Measurements from ENCODE around the gene LST1.
A peak's percentile ranks its signal among the peaks of the same experiment; 100 is the strongest.
"Not testable (repeated sequence)": the region's sequence is repeated elsewhere in the genome, so short reads cannot be mapped to it uniquely, and the experiment has no call there.

Gene LST1

GRCh38 chr6:31586008-31586407 lies at the start of gene LST1:
Gene LST1 (plus strand): TSS chr6:31586277. CDS start chr6:31587300, 1,023 bp downstream.
- DNase-seq (ENCODE audit: low spot score), result no peak

- DNase-seq (ENCODE audit: low spot score), result no peak
Observed at GRCh38 chr6:31538805-31539400, 47.2 kb upstream of the LST1 start.

- no peak for DNase-seq (ENCODE audit: low spot score)
Observed at GRCh38 chr6:31540640-31541039, 45.4 kb upstream of the LST1 start.

GRCh38 chr6:31541059-31541657 lies 44.9 kb upstream of the LST1 start:
- DNase-seq (ENCODE audit: low spot score), result no peak

- DNase-seq (ENCODE audit: low spot score), result peak; percentile 96
Observed at GRCh38 chr6:31541658-31542521, 44.2 kb upstream of the LST1 start, which contains the start of gene DDX39B. Gene DDX39B (minus strand): TSS chr6:31542003. CDS start chr6:31540532, 1,471 bp downstream.

GRCh38 chr6:31543639-31544038 lies 42.4 kb upstream of the LST1 start:
- DNase-seq (ENCODE audit: low spot score), result no peak

GRCh38 chr6:31544676-31545075 lies 41.4 kb upstream of the LST1 start:
- no peak for DNase-seq (ENCODE audit: low spot score)

GRCh38 chr6:31545291-31545690 lies 40.8 kb upstream of the LST1 start:
- no peak for DNase-seq (ENCODE audit: low spot score)

- peak; percentile 93 for DNase-seq (ENCODE audit: low spot score)
Observed at GRCh38 chr6:31546339-31546957, 39.6 kb upstream of the LST1 start, which contains the start of gene ATP6V1G2. Gene ATP6V1G2 (minus strand): TSS chr6:31546608. CDS start chr6:31546559, 49 bp downstream.

GRCh38 chr6:31546958-31547726 lies 38.9 kb upstream of the LST1 start, which contains the start of gene NFKBIL1:
Gene NFKBIL1 (plus strand): TSS chr6:31547608. CDS start chr6:31547695, 87 bp downstream.
- peak; percentile 96 for DNase-seq (ENCODE audit: low spot score)

GRCh38 chr6:31547727-31548543 lies 38.1 kb upstream of the LST1 start:
- no peak for DNase-seq (ENCODE audit: low spot score)

- no peak for DNase-seq (ENCODE audit: low spot score)
Observed at GRCh38 chr6:31548544-31548873, 37.6 kb upstream of the LST1 start.

GRCh38 chr6:31551371-31551770 lies 34.7 kb upstream of the LST1 start:
- not testable (repeated sequence) for DNase-seq (ENCODE audit: low spot score)

GRCh38 chr6:31556307-31556706 lies 29.8 kb upstream of the LST1 start:
- no peak for DNase-seq (ENCODE audit: low spot score)

- no peak for DNase-seq (ENCODE audit: low spot score)
Observed at GRCh38 chr6:31557443-31558317, 28.4 kb upstream of the LST1 start.

- no peak for DNase-seq (ENCODE audit: low spot score)
Observed at GRCh38 chr6:31558318-31558625, 27.8 kb upstream of the LST1 start.

- no peak for DNase-seq (ENCODE audit: low spot score)
Observed at GRCh38 chr6:31558631-31559500, 27.2 kb upstream of the LST1 start.

GRCh38 chr6:31559606-31559957 lies 26.5 kb upstream of the LST1 start:
- no peak for DNase-seq (ENCODE audit: low spot score)

All from left forelimb (tissue), 1 donor.